Hematopoietic multipotent progenitor cell treated with erythropoietin and hydrocortisone succinate and interleukin-3 and kit ligand, for 17 days (in vitro differentiated cells): ENCODE measurements around the gene TES.

ENCODE experiments used
- DNase-seq: peaks from one replicate; pipeline ENCODE4 v3.0.0-alpha.2; 2015; ENCODE audit warnings: low spot score

TES gene

DNA sequence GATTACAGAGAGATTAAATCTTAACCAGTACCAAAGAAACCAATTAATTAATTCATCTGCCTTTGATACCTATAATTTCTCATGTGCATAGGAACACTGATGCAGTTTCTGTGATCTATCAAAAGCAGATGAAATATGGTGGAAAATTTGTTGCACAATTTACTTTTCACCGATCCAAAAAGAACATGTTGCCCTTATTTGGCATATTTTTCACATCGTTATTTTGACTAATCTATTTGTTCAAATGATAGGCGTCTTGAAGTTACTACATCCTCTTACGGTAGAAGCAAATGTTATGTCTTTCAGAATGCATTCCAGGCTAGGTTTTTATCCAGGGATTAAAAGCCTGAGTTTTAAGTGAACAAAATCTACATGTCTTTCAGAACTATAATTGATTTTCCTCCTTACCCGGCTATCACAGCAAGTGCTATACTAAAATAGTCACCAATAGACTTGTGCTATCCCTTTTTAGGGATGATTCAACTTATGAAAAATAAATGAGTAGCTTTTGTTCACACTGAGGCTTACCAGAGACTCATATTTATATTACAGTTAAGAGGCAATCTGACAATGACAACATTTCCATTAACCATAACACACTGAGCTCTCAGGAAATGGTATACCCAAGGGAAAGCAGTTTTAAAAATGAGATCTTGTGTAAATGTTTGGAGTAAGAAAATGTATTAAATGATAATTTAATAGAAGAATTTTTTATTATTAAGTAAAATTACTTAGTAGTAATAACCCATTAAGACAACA is 16.8 kb upstream of the TES start:
- DNase-seq, result no peak

- no peak for DNase-seq
Measured at GRCh38 chr7:116194115-116194514, 16.2 kb upstream of the TES start.

DNA sequence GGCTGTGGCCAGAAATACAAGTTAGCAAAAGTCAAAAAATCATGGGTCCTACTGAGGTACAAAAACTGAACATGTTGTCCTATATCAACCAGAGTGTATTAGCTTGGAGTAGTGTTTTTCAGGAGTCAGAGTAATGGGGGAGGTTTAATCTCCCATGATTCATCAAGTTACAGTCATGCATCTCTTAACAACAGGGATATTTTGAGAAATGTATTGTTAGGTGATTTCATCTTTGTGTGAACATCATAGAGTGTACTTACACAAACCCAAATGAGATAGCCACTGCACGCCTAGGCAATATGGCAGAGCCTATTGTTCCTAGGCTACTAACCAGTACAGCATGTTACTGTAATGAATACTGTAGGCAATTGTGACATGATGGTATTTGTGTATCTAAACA is 14.9 kb upstream of the TES start:
- DNase-seq, result no peak

DNA sequence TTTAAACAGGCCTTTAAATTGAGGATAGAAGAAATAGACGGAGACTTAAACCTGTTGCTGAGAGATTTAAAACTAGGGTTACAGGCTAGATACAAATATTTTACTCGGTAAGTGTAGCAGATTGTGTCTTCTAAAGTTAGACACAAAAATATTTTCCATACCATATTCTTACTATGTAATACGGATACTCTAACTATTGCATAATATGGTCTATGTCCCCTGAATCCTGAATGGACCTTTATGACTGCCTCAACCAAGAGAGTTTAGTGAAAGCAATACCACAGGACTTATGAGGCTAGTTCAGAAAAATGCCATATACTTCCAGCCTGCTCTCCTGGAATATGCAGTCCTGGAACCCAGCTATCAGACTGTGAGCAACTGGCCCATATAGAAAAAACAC is 13.4 kb upstream of the TES start:
- DNase-seq, result no peak

DNA sequence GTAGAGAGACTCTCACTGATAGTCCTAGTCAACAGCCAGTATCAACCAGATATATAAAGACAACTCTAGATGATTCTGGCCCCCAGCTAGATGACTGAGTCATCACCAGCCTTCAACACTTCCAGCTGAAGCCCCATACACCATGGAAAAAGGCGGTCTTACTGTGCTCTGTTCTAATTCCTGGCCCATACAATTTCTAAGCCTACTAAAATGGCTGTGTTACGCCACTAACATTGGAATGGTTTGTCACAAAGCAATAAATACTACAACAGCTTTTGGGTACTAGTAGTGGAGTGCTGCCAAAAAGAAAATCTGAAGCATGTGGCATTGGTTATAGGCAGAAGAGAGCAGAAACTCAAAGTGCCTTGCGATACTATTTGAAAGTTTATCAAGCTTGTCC is 13.0 kb upstream of the TES start:
- DNase-seq, result no peak

DNA sequence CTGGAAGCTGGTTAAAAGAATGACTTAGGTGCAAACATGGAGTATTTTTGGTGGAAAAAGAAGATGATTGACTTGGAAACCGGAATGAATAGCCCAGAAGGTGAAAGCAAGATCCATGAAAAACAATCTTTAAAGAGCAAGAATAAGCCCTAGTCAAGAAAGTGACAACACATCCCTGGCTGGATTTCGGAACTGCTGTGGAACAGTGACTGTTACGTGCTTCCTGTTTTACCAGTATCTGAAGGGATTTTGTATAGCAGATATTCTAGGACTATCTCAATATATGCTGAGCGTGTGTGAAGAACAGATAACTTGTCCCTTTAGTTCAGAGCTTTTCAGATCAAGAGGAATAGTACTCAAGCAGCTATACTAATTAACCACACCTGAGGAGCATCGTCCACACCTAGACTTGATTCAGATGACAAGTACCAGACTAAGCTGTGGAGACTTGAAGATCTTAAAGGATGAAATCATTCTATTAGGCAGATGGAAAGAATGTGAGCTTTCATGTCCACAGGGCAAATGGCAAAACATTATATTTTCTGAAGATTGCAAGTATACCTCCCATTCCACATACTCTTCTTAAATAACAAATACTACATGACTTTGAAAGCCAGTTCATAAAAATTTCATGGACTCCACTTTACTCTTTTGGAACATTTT is 11.5 kb upstream of the TES start:
- DNase-seq, result no peak

DNA sequence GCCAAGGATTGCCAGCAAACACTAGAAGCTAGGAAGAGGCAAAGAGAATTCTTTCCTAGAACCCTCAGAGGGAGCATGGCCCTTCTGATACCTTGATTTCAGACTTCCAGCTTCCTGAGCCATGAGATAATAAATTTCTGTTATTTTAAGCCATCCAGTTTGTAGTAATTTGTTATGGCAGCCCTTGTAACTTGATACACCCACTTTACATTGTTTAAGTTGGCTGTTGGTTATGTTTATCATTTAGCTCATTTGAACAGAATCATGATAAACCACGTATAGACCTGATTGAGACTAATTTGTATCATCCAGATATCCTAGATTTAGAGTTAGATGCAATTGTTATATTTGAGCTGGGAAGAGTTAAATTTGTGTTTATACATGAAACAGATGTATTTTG is 9.4 kb upstream of the TES start:
- DNase-seq, result no peak

DNA sequence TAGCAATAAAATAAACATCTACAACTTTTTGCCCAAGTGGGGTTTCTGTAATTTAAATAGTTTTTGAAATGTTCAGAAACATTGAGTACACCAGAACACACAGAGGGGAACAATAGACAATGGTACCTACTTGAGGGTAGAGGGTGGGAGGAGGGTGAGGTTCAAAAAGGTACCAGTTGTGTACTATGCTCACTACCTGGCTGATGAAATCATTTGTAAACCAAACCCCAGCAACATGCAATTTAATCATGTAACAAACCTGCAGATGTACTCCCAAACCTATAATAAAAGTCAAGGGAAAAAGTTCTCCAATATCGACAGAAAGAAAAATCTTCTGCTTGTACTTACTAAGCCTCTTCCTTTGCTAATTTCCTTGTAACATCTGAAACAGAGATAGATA is 4.2 kb upstream of the TES start:
- DNase-seq, result no peak

GRCh38 chr7:116208919-116209318 is 1.4 kb upstream of the TES start:
- DNase-seq, result no peak

- no peak for DNase-seq
Measured at GRCh38 chr7:116209561-116210070, 723 bp upstream of the TES start.

DNA sequence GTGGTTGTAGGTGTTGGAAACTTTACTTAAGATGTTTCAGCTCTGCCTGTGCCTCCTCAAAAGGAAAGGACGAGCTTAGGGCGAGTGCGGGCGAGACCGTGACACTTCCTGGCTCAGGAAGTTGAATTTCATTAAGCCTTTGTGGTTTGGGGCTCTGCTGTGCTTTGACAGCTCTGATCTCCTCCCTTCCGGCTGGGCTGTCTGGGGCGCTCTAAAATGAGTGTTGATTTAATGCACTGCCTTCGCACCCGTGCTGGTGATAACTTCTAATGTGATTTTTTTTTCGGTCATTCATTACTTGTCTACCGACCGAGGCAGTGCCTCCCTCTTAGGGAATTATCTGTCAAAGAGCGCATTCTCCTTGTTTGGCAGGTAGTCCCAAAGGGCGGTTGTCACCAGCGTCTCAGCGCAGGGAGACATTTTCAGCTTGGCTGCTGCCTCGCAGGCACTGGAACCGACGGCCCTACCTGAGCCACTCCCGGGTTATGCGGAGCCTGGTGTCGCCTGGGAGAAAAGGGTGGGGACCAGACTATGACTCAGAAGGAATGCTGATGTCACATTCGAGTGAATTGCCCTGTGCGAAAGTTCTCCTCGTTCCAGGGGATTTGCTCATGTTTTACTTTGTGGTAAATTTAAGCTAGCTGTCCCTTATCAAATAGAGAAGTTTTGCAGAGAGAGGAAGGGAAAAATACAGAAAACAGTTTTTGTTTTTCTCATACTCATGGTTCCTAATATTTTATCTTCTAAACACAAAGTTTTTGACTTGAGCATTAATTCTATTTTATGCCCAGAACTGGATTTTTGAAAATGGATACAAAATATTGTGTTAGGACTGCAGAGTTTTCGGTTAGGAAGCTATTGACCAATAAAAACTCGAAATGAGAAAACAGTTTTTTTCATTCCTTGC is 920 bp downstream of the TES start:
- DNase-seq, result peak; percentile 37

DNA sequence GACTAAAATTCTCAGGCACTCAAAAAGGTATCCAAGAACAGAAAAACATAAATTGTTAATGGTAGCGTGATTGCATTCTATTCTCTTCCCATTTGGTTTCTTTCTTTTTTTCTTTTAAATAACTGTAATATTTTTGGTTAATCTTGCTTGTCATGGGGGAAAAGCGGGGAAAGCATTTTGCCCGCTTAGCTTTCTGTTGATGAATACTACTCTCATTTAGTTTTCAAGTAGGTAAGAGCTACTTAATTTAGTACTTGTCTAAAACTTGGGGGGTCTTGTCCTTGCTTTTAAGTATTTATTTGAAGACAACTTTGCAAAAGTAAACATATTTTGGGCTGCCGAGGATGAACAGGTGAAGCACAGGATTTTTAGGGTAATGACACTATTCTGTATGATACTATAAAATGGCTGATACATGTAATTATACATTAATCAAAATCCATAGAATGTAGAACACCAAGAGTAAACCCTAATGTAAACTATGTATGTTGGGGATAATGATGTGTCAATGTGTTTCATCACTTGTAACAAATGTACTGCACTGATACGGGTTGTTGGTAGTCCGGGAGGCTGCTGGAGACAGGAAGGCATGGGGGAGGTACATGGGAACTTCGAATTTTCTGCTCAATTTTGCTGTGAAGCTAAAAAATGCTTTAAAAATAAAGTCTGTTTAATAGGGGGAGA is 1.7 kb downstream of the TES start:
- DNase-seq, result no peak

- no peak for DNase-seq
Measured at GRCh38 chr7:116212869-116213268, 2.5 kb downstream of the TES start.

DNA sequence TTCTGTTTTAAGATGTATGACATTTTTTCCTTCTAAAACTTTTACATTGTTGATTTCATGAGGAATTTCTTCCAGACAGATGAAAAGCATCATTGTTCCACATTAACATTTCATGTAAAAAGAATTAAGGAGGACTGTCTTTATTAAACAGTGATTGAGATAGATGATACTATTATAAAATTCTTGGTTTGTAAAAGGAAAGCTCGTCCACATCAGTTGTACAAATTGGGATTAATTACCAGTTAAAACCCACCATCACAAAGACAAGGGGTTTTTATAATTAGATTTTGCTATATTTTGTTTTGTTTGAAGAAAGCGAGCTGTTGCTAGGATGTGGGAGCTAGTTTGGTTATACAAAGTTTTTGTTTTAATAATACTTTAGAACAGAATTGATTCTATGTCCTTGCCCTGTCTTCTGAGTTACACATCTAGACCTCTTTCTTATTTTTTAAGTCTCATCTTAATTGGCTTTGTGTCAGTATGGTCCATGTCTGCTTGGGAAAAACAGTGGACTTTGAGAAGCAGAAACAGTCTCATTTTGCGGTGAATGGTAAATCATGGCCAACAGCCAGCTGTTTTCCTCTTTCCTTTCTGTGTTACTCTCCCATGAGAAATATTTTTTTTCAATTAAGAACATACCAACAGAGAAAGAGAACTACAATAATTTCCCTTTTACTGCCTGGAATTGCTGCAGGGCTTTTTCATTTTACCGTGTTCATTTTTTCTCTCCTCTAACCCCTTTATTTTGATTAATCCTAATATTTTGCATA is 3.2 kb downstream of the TES start:
- DNase-seq, result no peak

DNA sequence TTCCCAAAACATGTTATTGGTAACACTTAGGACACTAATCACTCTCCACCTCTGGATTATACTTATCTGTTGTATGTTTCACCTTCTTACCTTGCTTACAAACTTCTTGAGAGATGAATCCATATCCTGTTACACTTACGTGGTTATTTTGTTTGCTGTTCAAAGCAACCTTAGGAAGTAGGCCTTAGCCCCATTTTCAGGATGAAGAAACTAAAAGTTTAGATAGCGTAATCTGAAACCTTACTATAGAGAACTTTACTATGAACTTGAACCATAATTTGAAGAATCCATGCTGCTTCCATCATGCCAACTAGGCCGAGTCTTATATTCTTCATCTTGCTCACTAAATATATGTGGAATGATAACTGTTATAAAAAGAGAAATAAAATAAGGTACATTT is 4.6 kb downstream of the TES start:
- DNase-seq, result no peak

DNA sequence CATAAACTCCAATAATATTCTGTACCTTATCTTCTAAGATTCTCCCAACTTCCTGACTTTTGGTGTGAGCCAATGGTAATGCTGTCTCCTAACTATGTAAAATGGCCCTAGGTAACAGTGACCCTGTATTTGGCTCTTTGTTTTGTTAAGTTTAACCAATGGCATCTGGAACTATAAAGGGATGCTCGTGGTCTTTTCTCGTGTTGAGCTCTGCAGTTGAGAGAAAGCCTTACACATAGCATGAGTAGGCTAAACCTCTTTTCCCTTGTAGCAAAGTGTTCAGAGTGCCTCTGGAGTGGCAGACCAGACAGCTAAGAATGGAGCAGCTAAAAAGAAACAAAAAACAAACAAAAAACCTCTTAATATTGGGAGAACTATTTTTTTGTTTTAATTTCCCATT is 5.2 kb downstream of the TES start:
- DNase-seq, result no peak

GRCh38 chr7:116216956-116217571 is 6.7 kb downstream of the TES start:
- no peak for DNase-seq

- DNase-seq, result no peak
Measured at GRCh38 chr7:116218051-116218645, 7.8 kb downstream of the TES start.

DNA sequence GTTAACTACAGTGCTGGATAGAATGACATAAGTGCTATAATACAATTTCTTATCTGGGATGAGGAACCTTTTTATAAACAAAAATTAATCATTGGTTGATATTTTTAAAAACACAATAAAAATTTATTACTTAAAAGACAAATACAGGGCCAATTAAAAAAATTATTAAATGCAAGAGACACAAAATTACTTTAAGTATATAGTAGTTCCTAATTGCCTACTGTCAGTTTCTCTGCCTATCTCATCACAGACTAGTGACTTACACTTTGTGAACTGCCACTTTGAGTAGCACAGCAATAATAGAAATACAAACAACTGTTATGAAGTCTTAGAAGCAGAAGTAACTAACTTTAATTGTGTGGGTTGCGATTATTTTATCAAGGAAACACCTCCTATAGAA is 8.4 kb downstream of the TES start:
- no peak for DNase-seq

DNA sequence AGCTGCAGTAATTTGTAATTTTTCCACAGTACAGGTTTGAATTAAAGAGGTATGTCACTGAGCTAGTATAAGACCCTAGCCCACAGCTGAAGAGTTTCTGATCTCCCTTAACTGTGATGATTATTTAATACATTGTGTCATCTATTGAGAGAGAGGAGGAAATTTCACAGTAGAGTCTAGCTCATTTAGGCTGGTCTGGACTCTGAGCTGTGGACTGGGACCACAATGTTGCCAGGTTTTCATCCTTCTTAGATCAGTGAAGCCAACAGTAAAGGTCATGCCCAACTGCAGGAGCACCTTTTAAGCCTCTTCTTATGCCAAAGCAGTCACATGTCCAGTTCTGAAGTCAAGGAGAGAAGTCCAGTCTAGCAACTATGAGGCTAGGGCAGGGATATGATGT is 8.9 kb downstream of the TES start:
- no peak for DNase-seq

DNA sequence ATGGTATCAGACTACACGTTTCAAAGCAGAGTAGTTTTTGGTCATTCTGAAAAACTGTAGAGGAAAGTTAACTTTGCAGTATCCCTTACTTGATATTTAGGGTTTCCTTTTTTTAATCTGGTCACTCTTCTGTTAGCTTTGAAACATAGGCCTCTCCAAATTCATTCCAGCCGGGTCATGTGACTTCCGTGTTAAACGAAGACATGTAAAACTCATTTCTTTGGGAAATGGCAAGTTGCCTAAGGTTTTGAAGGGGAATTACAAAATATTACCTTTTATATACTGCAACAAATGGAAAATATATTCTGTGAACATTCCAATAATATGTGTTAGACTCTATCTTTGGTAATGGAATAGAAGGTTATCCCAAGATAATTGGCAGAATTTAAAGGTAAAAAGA is 9.5 kb downstream of the TES start:
- no peak for DNase-seq
